ENCODE measurements around the gene GPR18.

The GPR18 gene

DNA sequence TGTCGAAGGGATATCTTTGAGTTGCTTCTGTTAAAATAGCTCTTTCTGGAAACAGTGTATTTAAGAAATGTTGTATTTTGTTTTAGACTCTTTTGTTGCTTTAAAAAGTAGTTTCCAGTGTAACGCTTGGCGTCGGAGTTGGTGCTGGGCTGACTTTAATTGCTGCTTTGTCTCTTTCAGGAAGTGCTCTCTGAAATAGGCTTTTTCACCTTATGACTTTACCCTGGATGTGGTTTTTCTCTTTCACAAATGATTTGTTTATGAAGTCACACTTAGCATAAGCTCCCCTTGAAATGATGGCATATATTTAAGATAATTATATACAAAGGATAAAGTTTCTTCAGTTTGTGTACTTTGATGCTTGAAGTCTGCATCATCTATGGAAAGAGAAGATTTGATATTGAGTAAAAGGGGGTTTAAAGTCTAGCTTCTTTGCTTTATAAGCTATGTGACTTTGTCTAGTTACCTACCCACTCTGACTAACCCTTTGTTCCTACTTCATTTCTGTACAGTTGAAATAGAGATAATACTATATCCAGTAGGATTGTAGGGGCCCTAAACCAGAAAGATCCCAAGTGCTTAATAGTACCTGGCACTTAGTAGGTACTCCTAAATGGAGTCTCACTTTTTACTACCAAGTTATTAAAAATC is at the start of gene GPR18:
Gene GPR18, minus strand, starts transcription at position 170 of the 651 bp plus-strand sequence. CDS start 2,507 bp downstream, outside the sequence.
- no peak for DNase-seq

GRCh38 chr13:99307648-99308339 is 49.6 kb upstream of the GPR18 start:
- DNase-seq: peak in 1 of 2 experiments; percentile 3

DNA sequence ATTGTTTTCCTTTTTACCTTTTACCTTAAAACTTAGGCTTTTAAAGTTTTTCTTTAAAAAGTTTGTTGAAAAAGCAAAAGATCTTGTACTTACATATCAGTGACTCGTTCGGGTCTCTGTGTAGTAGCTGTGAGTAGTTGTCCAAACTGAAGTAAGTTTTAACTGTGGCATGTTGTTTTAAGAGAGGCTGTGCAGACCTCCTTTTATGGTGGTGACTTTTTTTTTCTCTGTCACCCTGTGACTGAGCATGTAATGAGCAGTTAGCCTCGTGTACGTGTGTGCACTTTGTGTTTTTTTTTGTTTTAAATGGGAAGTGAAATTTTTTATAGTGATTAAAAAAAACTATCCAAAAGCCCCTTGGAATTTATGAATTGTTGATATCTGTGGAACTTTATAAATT is 49.1 kb upstream of the GPR18 start, which contains the start of gene GPR183:
Gene GPR183, minus strand, starts transcription at position 153 of the 400 bp plus-strand sequence. CDS start 11,254 bp downstream, outside the sequence.
- peak; percentile 9 to 20 for DNase-seq

DNA sequence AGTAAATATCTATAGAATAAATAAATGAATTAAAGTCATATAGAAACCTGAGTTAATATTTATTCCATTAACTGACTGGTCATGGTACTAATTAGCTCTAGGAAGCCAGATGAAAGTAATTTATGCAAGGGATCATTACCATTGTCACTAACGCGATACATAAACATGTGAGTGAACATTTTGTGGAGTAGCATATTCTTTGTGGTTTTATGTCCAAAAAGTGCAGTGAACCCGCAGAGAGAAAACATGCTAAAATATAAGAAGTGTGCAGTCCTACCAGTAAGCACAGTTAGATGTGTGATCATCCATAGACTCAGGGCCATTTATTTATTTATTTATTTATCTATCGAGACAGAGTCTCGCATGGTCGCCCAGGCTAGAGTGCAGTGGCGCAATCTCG is 47.4 kb upstream of the GPR18 start:
- DNase-seq: no peak

DNA sequence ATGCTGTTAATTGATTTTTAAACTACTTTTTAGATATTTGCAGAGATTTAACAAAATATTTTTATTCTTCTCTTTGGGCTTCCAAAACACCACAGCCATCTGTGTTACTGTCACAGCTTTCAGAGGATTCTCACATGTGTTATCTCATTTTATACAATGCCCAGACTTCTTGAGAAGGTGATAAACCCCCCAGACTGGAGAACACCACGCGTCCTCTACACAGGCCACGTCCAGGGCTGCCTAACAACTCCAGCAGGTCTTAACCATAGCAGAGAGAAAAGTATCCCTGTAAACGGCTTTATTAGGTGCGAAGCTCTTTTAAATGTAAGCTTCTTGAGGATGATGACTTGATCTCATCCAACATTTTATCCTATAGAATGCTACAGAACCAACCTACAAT is 47.0 kb upstream of the GPR18 start:
- DNase-seq: no peak

DNA sequence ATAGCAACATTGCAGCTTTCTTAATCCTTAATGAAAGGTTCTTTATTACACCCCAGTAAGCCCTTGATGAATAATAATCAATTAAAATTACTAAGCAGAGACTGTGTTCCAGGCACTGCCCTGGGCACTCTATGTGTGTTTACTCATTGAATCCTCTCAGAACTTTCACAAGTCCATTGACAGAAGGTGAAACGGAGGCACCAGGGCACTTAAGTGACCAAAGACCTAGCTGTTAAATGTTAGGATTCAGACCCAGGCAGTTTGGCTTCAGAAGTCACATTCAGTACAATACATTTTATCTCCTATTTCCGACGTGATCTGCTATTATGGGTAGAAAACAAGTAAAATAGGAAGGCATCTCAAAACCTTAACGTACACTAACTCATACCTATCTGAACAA is 46.4 kb upstream of the GPR18 start:
- no peak for DNase-seq

- DNase-seq: peak; percentile 19 to 24
These were observed 45.8 kb upstream of the GPR18 start for GRCh38 chr13:99303863-99304521.

- DNase-seq: no peak
These were observed 44.7 kb upstream of the GPR18 start for GRCh38 chr13:99302637-99303505.

DNA sequence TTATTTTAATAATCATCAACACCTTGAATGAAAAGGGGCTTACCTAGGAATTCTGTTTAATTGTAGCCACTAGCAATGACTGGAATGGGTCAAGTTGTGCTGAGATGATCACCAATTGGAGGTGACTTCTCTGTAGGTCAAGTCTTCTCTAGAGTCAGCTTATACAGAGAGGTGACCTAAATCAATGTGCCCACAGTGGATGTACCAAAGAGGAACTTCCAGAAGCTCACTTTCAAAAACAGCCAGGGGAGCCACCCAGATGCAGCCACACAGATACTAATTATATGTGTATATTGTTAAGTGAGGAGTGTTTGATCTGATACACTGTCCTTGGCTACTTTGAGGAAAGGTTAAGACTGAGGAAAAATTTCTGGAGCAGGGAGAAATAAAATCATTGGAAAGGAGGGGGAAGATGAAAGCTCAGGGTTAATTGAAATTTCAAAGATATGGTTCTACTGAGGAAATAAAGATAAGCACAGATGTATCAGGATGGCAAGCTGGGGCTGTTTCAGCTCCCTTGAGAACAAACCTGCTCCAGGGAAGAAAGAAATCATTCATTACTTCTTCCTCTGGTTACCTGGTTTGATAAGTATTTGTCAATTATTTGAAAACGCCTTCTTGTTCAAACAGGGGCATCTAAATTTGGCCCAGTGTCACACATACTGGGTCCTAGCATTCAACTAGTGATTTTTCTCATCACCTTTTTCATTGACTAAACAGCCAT is 43.9 kb upstream of the GPR18 start:
- no peak for DNase-seq

GRCh38 chr13:99301056-99301838 is 43.1 kb upstream of the GPR18 start:
- DNase-seq: no peak

- DNase-seq: no peak
These were observed 41.8 kb upstream of the GPR18 start for GRCh38 chr13:99299920-99300341.

DNA sequence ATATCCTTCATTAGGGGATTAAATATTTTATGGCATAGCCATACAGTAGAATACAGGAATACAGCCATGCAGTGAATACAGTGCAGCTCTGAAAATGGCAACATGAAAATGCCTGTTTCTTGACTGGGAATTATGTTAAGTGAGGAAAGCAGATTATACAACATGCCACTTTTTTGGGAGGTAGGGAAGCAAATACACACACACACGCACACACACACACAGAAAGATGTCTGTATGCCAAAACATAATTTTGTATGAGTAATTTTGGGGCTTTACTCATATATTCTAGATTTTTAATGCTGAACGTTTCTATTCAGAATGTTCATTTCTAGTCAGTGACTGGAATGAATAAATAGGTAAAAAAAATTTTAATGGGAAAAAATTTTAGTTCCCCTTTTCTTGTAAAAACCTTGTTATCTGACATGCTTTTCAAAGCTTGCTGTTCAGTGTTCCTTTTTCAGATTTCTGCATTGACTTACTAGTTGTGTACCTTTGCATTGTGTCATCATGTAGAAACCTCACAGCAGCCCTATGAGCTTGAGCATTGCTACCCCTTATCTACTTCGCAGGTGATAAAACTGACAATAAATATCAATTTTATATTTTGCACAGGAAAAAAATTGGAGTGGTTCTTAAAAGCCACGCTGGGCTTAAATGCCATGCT is 41.2 kb upstream of the GPR18 start:
- DNase-seq: no peak

DNA sequence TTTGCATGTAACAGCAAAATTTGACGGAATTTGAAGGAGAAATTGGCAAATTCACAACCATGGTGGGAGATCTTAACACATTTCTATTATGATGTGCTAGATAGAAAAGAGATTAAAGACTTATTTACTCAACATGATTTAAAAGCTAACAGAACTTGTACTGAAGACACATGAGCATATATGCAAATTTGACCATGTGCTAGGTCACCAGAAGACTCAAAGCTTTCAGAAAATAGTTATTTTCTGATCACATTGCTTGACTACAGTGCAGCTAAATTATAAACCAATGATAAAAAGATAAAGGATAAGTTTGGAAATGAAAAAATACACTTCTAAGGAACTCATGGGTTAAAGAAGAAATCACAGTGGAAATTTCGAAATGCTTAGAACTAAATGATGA is 39.9 kb upstream of the GPR18 start:
- DNase-seq: no peak

GRCh38 chr13:99297331-99297730 is 39.2 kb upstream of the GPR18 start:
- no peak for DNase-seq

DNA sequence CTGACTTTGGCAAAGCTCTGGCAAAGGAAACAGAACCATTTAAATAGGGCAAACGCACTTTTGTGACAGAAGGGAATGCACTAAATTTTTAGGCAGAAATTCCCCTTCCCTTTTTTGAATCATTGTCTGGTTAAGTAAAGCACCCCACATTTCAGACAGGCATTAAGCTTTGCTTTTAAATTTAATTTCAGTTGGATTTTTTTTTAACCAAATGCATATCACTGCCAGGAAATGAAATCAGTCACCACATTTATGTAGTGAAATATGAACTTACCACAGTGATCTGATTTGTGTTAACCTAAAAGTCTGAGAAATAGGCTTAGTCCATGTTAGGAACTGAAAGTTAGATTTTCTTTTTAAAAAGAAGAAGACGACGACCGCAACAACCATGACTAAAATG is 38.2 kb upstream of the GPR18 start:
- DNase-seq: no peak

- no peak for DNase-seq
These were observed 37.5 kb upstream of the GPR18 start for GRCh38 chr13:99295488-99296252.

DNA sequence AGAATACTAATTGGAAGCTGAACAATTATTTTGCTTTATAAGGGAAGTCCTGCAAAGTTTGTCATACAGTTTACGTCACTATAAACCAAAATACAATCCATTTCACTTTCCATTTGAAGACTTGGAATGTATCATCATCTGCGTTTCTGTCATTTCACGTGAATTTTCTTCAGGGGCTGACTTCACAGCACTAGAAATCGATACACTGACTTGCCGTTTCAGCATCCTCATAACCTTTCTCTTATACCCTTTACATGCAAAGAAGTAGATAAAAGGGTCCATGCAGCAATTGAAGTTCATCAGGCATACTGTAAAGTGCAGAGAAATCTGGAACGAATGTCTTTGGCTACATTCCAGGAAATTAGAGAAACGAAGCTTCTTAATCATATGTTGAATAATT is 36.8 kb upstream of the GPR18 start:
- DNase-seq: no peak

- no peak for DNase-seq
These were observed 36.0 kb upstream of the GPR18 start for GRCh38 chr13:99294198-99294597.

GRCh38 chr13:99293178-99293577 is 35.0 kb upstream of the GPR18 start:
- DNase-seq: peak in 1 of 2 experiments; percentile 23

- DNase-seq: no peak
These were observed 32.7 kb upstream of the GPR18 start for GRCh38 chr13:99290894-99291293.

Data from Kasumi-1 (cell line).